HepG2 (cell line): ENCODE data around the gene HAUS7. TPM values are rescaled to one million over a fixed set of nuclear protein-coding genes. Genes with fewer than 3 reads are reported as not detected.
A peak's percentile ranks its signal among the peaks of the same experiment; 100 is the strongest.

Experiments used
- AGO2 ChIP-seq: fragments of 200-400 bp; formaldehyde crosslinking; optimal IDR thresholded peaks from 2 replicates; pipeline ENCODE3; 2017; ENCODE audit warnings: mild to moderate bottlenecking, low read depth, low read length, moderate library complexity
- CREM ChIP-seq, 2 experiments: sonication (generic) in 1 of 2; formaldehyde crosslinking in 1 of 2; IDR thresholded peaks; 2 replicates each; pipeline versions ENCODE4 v1.4.0 to v1.6.1; 2016 to 2020; ENCODE audit warnings: antibody characterized with exemption in 1 of 2, mild to moderate bottlenecking in 1 of 2, missing genetic modification reagents in 1 of 2
- EZH2 ChIP-seq: conservative IDR thresholded peaks from 2 replicates; pipeline ENCODE4 v1.6.1; 2012; ENCODE audit warnings: mild to moderate bottlenecking, low read depth, low read length, moderate library complexity
- HMGXB4 ChIP-seq, 2 experiments: sonication (generic) in 1 of 2; formaldehyde crosslinking in 1 of 2; IDR thresholded peaks; 2 replicates each; pipeline versions ENCODE4 v1.4.0 to v1.6.1; 2018 to 2020; ENCODE audit warnings: missing genetic modification reagents in 2 of 2, borderline replicate concordance in 1 of 2, low read depth in 1 of 2, mild to moderate bottlenecking in 1 of 2, missing biosample characterization in 1 of 2
- MXD1 ChIP-seq: sonication (generic); formaldehyde crosslinking; IDR thresholded peaks from 2 replicates; pipeline ENCODE4 v1.4.0; 2020; ENCODE audit warnings: mild to moderate bottlenecking, missing genetic modification reagents
- MXI1 ChIP-seq: IDR thresholded peaks from 3 replicates; pipeline ENCODE4 v1.6.1; 2012; ENCODE audit warnings: low read depth, low read length, inconsistent platforms, borderline replicate concordance
- NFYC ChIP-seq: IDR thresholded peaks from 2 replicates; pipeline ENCODE4 v1.6.1; 2016; ENCODE audit warnings: missing genetic modification reagents, missing compliant biosample characterization
- RFXANK ChIP-seq: IDR thresholded peaks from 2 replicates; pipeline ENCODE4 v1.6.1; 2016
- SNAPC4 ChIP-seq: sonication (generic); formaldehyde crosslinking; IDR thresholded peaks from 2 replicates; pipeline ENCODE4 v1.4.0; 2020; ENCODE audit warnings: mild to moderate bottlenecking, missing genetic modification reagents
- SP4 ChIP-seq: sonication (generic); formaldehyde crosslinking; IDR thresholded peaks from 2 replicates; pipeline ENCODE4 v1.8.1; 2023; ENCODE audit warnings: mild to moderate bottlenecking, missing genetic modification reagents
- TFDP1 ChIP-seq: IDR thresholded peaks from 2 replicates; pipeline ENCODE4 v1.6.1; 2016; ENCODE audit warnings: missing compliant biosample characterization, missing genetic modification reagents, borderline replicate concordance
- ZNF12 ChIP-seq: sonication (generic); formaldehyde crosslinking; IDR thresholded peaks from 2 replicates; pipeline ENCODE4 v1.5.0; 2020; ENCODE audit warnings: missing genetic modification reagents
- ZNF326 ChIP-seq: sonication (generic); formaldehyde crosslinking; IDR thresholded peaks from 2 replicates; pipeline ENCODE4 v1.4.0; 2020; ENCODE audit warnings: missing genetic modification reagents, borderline replicate concordance
- ZNF367 ChIP-seq: sonication (generic); formaldehyde crosslinking; IDR thresholded peaks from 2 replicates; pipeline ENCODE4 v1.4.0; 2020; ENCODE audit warnings: missing genetic modification reagents, borderline replicate concordance
- ZNF597 ChIP-seq: sonication (generic); formaldehyde crosslinking; IDR thresholded peaks from 2 replicates; pipeline ENCODE4 v1.5.0; 2020; ENCODE audit warnings: missing genetic modification reagents
- ZNF652 ChIP-seq: IDR thresholded peaks from 2 replicates; pipeline ENCODE4 v1.6.1; 2016; ENCODE audit warnings: low read depth, borderline replicate concordance
- polyA plus RNA-seq, 8 experiments: library from polyadenylated mRNA; depleted of rRNA in 3 of 8; stranded (reverse) in 7 of 8; unstranded in 1 of 8; fragments of >200 nt; fragmentation: Illumina TruSeq in 4 of 8; extraction: Trizol in 4 of 8; gene quantifications; 2 replicates each; pipeline versions ENCODE4 v1.2.1 to v1.2.3, GENCODE V29; 2011 to 2016; ENCODE audit warnings: low read depth in 4 of 8, missing spikeins in 1 of 8, mixed read lengths in 1 of 8; ENCODE audit not compliant: insufficient read depth in 1 of 8
- total RNA-seq, 5 experiments: library from RNA; depleted of rRNA; stranded (reverse); fragments of >200 nt; fragmentation: Illumina TruSeq; extraction: Trizol; gene quantifications; 2 replicates each; pipeline ENCODE4 v1.2.3, GENCODE V29; 2016; ENCODE audit warnings: low read depth in 1 of 5

Gene HAUS7
- total and polyA plus RNA-seq, 2 of the 13 experiments (the other 11 are each of a cell fraction or from before 2014, with no cell fraction given): 10.9 to 42.4 TPM

GRCh38 chrX:153470411-153471363 lies at the start of gene HAUS7 (continued):
- TF ChIP-seq MXD1 (CRISPR knock-in tag) (0 out of 2 replicates have a peak, but pooled peaks have one; percentile 16), SNAPC4 (no peak), RFXANK (no peak), AGO2 (no peak), ZNF652 (CRISPR knock-in tag) (no peak), EZH2 (no peak), ZNF367 (no peak), SP4 (CRISPR knock-in tag) (peak; percentile 56; the same call in 1 of the 2 replicates), ZNF12 (CRISPR knock-in tag) (no peak), CREM (IDR thresholded peaks at IDR 0.05) (peak; percentile 53; the same call in 1 of the 2 replicates), CREM (CRISPR knock-in tag; IDR thresholded peaks at IDR 0.05) (no peak), ZNF326 (CRISPR knock-in tag) (no peak), TFDP1 (CRISPR knock-in tag) (peak; percentile 84; the same call in 1 of the 2 replicates), ZNF597 (no peak), NFYC (peak; percentile 84), HMGXB4 (CRISPR knock-in tag; IDR thresholded peaks at IDR 0.05; ENCODE audit: borderline replicate concordance in 1 of 2, low read depth in 1 of 2) (peak; percentile 23 to 55; a peak in 1 of 4 replicates), MXI1 (peak; percentile 5; the same call in 1 of the 3 replicates)
